Choroid plexus epithelial cell (primary cell): ENCODE results near the gene GRIK2.

Experiments
- DNase-seq: peaks from one replicate; pipeline ENCODE4 v3.0.0-alpha.2; 2010; ENCODE audit warnings: low read depth
- H3K4me3 ChIP-seq: 2 replicates; pipeline ENCODE4 v1.5.1; 2011; ENCODE audit warnings: low read depth, mild to moderate bottlenecking, control low read depth, low read length, moderate library complexity
- CTCF ChIP-seq: conservative IDR thresholded peaks from 2 replicates; pipeline ENCODE4 v1.5.1; 2011; ENCODE audit warnings: low read depth, mild to moderate bottlenecking, control low read depth, inconsistent platforms, low read length, moderate library complexity

Gene GRIK2

GRCh38 chr6:101682937-101683336 is 289.4 kb downstream of the GRIK2 start:
- no peak for DNase-seq
- H3K4me3 ChIP-seq: no peak overlapping the region
- no peak for TF ChIP-seq CTCF

- no peak for TF ChIP-seq CTCF
- no peak for DNase-seq
- H3K4me3 ChIP-seq: no peak overlapping the region
These were observed 290.4 kb downstream of the GRIK2 start for GRCh38 chr6:101683884-101684283.

GRCh38 chr6:101686653-101687052 is 293.1 kb downstream of the GRIK2 start:
- no peak for TF ChIP-seq CTCF
- DNase-seq: no peak
- no peak overlapping the region for H3K4me3 ChIP-seq

- no peak for DNase-seq
- TF ChIP-seq CTCF: no peak
- H3K4me3 ChIP-seq: no peak overlapping the region
These were observed 295.6 kb downstream of the GRIK2 start for GRCh38 chr6:101689156-101689555.

GRCh38 chr6:101689695-101690094 is 296.2 kb downstream of the GRIK2 start:
- no peak for TF ChIP-seq CTCF
- H3K4me3 ChIP-seq: no peak overlapping the region
- DNase-seq: no peak

GRCh38 chr6:101700655-101701054 is 307.1 kb downstream of the GRIK2 start:
- no peak for TF ChIP-seq CTCF
- no peak overlapping the region for H3K4me3 ChIP-seq
- DNase-seq: no peak

- TF ChIP-seq CTCF: no peak
- no peak overlapping the region for H3K4me3 ChIP-seq
- DNase-seq: no peak
These were observed 309.8 kb downstream of the GRIK2 start for GRCh38 chr6:101703311-101703710.
